Osteoblast (primary cell): ENCODE results near the gene YIPF1. TPM values are rescaled to one million over a fixed set of nuclear protein-coding genes. Genes with fewer than 3 reads are reported as not detected.

Source experiments
- DNase-seq: peaks from one replicate; pipeline ENCODE4 v3.0.0; 2011; ENCODE audit warnings: low spot score, mixed read lengths; ENCODE audit not compliant: insufficient read length; ENCODE audit errors: missing footprints
- H2AFZ ChIP-seq: 2 replicates; pipeline ENCODE4 v1.6.0; 2011; ENCODE audit warnings: mild to moderate bottlenecking, low read length
- H3K27ac ChIP-seq: 2 replicates; pipeline ENCODE4 v1.5.1; 2011; ENCODE audit warnings: mild to moderate bottlenecking, low read depth, low read length, moderate library complexity
- H3K27me3 ChIP-seq: 2 replicates; pipeline ENCODE4 v1.6.0; 2012; ENCODE audit warnings: mild to moderate bottlenecking, control low read depth, inconsistent platforms, low read length, moderate library complexity; ENCODE audit not compliant: insufficient read depth
- H3K36me3 ChIP-seq: 2 replicates; pipeline ENCODE4 v1.5.1; 2011; ENCODE audit warnings: mild to moderate bottlenecking, low read length, control low read depth, moderate library complexity; ENCODE audit not compliant: insufficient read depth
- H3K4me1 ChIP-seq: 2 replicates; pipeline ENCODE4 v1.5.1; 2011; ENCODE audit warnings: mild to moderate bottlenecking, low read length, control low read depth, moderate library complexity; ENCODE audit not compliant: insufficient read depth
- H3K4me2 ChIP-seq: 2 replicates; pipeline ENCODE4 v1.6.0; 2011; ENCODE audit warnings: mild to moderate bottlenecking, low read length; ENCODE audit not compliant: insufficient read depth
- H3K4me3 ChIP-seq: fragments of 200-600 bp; sonication (generic); 3 replicates; pipeline ENCODE4 v1.5.1; 2012; ENCODE audit warnings: mild to moderate bottlenecking, low read length, inconsistent platforms; ENCODE audit not compliant: insufficient read depth
- H3K79me2 ChIP-seq: 2 replicates; pipeline ENCODE4 v1.6.0; 2012; ENCODE audit warnings: mild to moderate bottlenecking, low read length, control low read depth, inconsistent platforms; ENCODE audit not compliant: insufficient read depth
- H3K9me3 ChIP-seq: 2 replicates; pipeline ENCODE4 v1.5.1; 2011; ENCODE audit warnings: low read depth, low read length, control low read depth
- H4K20me1 ChIP-seq: 2 replicates; pipeline ENCODE4 v1.6.0; 2012; ENCODE audit warnings: mild to moderate bottlenecking, low read length, control low read depth; ENCODE audit not compliant: insufficient read depth
- CTCF ChIP-seq: IDR thresholded peaks from 2 replicates; pipeline ENCODE4 v1.5.1; 2011; ENCODE audit warnings: mild to moderate bottlenecking, low read depth, low read length, moderate library complexity; ENCODE audit errors: extremely low read depth
- total RNA-seq: library from RNA; depleted of rRNA; stranded (reverse); fragments of >200 nt; gene quantifications from 2 replicates; pipeline ENCODE4 v1.2.3, GENCODE V29; 2012

YIPF1 gene
- total RNA-seq, 1 donor = 23.2 TPM

DNA sequence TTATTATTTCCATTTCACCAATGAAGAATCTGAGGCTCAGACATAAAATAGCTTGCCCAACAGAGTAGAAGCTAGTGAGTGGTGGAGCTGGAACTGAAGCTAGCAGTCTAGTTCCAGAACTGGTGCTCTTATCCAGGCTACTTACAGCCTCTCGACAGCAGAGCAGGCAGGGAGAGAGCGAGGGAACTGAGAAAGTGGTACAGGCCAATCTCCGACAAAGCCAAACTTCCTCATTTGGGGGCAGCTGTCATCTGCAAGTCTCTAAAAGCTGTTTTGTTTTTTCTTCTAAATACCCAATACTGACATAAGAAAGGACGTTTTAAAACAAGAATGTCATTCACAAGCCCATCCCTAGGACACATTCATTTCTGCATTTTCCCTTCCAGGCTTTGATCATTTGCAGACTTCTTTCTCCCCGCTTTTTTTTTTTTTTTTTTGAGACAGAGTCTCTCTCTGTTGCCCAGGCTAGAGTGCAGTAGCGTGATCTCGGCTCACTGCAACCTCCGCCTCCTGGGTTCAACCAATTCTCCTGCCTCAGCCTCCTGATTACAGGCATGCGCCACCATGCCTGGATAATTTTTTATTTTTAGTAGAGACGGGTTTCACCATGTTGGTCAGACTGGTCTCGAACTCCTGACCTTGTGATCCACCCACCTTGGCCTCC is 20.0 kb downstream of the YIPF1 start:
- Histone ChIP-seq H3K4me2 (no peak overlapping the region), H3K79me2 (no peaks in the 10 kb centered on the region), H3K27ac (no peak overlapping the region), H3K27me3 (no peaks in the 10 kb centered on the region), H3K4me1 (no peaks in the 10 kb centered on the region), H4K20me1 (no peaks in the 10 kb centered on the region), H3K36me3 (peaks cover 26% of the 10 kb centered on the region), H3K9me3 (no peaks in the 10 kb centered on the region), H3K4me3 (no peak overlapping the region), H2AFZ (no peak overlapping the region)
- DNase-seq = no peak
- TF ChIP-seq CTCF = no peak

DNA sequence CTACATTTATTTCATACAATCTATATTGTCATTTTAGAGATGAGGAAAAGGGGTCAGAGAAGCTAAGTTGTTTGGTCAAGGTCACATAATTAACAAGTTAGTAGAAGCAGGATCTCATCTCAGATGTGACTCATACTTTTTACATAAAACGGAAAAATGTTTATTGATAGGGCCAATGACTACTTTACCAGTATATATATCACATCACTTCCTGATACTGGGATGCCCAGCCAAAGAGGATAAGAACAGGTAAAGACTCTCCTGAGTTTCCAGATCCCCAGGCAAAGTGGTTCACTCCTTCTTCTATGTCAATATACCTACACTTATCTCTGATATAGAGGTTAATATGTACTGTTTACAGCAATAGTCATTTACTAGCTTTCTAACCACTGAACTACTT is 21.0 kb downstream of the YIPF1 start:
- no peak overlapping the region for H3K27ac ChIP-seq
- no peaks in the 10 kb centered on the region for H3K27me3 ChIP-seq
- H3K4me1 ChIP-seq = no peaks in the 10 kb centered on the region
- H3K79me2 ChIP-seq = no peaks in the 10 kb centered on the region
- TF ChIP-seq CTCF = no peak
- H2AFZ ChIP-seq = no peak overlapping the region
- no peak overlapping the region for H3K4me3 ChIP-seq
- DNase-seq = peak; percentile 44
- H3K4me2 ChIP-seq = no peak overlapping the region
- H3K9me3 ChIP-seq = no peaks in the 10 kb centered on the region
- H4K20me1 ChIP-seq = no peaks in the 10 kb centered on the region
- peaks cover 26% of the 10 kb centered on the region for H3K36me3 ChIP-seq

DNA sequence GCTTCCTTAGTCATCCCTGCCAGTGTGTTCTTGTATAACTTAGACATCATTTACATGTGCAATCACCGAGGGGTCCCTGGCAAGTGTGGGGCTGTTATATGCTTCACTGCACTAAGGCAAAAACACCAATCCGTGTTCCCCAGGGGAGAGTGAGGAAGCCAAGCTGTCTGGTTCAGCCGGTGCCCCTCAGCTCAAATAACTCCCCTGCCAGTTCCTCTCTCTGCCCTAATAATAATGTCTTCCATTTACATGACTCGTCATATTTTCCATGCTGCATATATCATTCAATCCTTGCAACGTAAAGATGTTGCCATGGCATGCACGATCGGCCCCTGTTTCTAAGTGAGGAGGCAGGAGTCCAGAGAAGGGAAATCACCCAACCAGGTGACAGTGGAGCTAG is 27.1 kb downstream of the YIPF1 start:
- TF ChIP-seq CTCF = no peak
- no peaks in the 10 kb centered on the region for H3K9me3 ChIP-seq
- no peak overlapping the region for H3K4me3 ChIP-seq
- DNase-seq = no peak
- H3K4me1 ChIP-seq = no peaks in the 10 kb centered on the region
- H3K4me2 ChIP-seq = no peak overlapping the region
- H4K20me1 ChIP-seq = peaks cover 2% of the 10 kb centered on the region
- H3K79me2 ChIP-seq = no peaks in the 10 kb centered on the region
- peaks cover 24% of the 10 kb centered on the region for H3K36me3 ChIP-seq
- H3K27me3 ChIP-seq = no peaks in the 10 kb centered on the region
- H2AFZ ChIP-seq = no peak overlapping the region
- H3K27ac ChIP-seq = no peak overlapping the region

GRCh38 chr1:53860967-53861411 is 28.6 kb downstream of the YIPF1 start:
- Histone ChIP-seq H3K36me3 (peaks cover 26% of the 10 kb centered on the region), H3K4me3 (no peak overlapping the region), H3K27ac (no peak overlapping the region), H3K79me2 (no peaks in the 10 kb centered on the region), H3K4me1 (no peaks in the 10 kb centered on the region), H3K9me3 (no peaks in the 10 kb centered on the region), H3K27me3 (no peaks in the 10 kb centered on the region), H4K20me1 (peaks cover 2% of the 10 kb centered on the region), H2AFZ (no peak overlapping the region), H3K4me2 (no peak overlapping the region)
- DNase-seq = no peak
- TF ChIP-seq CTCF = peak; percentile 86
